CD4-positive, alpha-beta T cell (primary cell): ENCODE data around the gene TF. TPM values are rescaled to one million over a fixed set of nuclear protein-coding genes. Genes with fewer than 3 reads are reported as not detected.

ENCODE experiments used
- ATAC-seq: fragments of 200-7000 bp; cut with Tn5 transposase; one replicate; pipeline ENCODE4 v1.10.0; 2022; ENCODE audit warnings: mild to moderate bottlenecking; ENCODE audit not compliant: poor library complexity
- CTCF ChIA-PET: fragments of 350-600 bp; sonication (Branson Sonifier 250); formaldehyde crosslinking; loops from one replicate; lab custom pipeline; 2021; ENCODE audit warnings: antibody characterized with exemption, inconsistent platforms; lab: Charles Lee
- POLR2A ChIA-PET: fragments of 350-600 bp; sonication (Branson Sonifier 250); formaldehyde crosslinking; loops from one replicate; lab custom pipeline; 2021; ENCODE audit warnings: antibody characterized with exemption, inconsistent platforms; lab: Charles Lee
- DNase-seq, 14 experiments: peaks; one replicate each; pipeline ENCODE4 v3.0.0-alpha.2; 2013 to 2020; ENCODE audit warnings: mixed read lengths in 2 of 14
- H3K27ac ChIP-seq, 2 donors: one replicate each; pipeline versions ENCODE4 v1.5.1 to v1.7.0; 2013; ENCODE audit warnings: low read length in 2 of 2, low read depth in 1 of 2, mild to moderate bottlenecking in 1 of 2
- H3K27me3 ChIP-seq, 2 experiments: 1 replicate in 1 of 2; 2 replicates in 1 of 2; pipeline versions ENCODE4 v1.6.1 to v1.7.0; 2013; ENCODE audit warnings: low read length in 2 of 2, control low read depth in 1 of 2, mild to moderate bottlenecking in 1 of 2, moderate library complexity in 1 of 2; ENCODE audit not compliant: insufficient read depth in 2 of 2, control insufficient read depth in 1 of 2
- H3K36me3 ChIP-seq: one replicate; pipeline ENCODE4 v1.6.1; 2013; ENCODE audit warnings: low read length, control low read depth; ENCODE audit not compliant: insufficient read depth
- H3K4me1 ChIP-seq: one replicate; pipeline ENCODE4 v1.6.1; 2013; ENCODE audit warnings: low read length, control low read depth; ENCODE audit not compliant: insufficient read depth
- H3K4me3 ChIP-seq: one replicate; pipeline ENCODE4 v1.5.1; 2013; ENCODE audit warnings: mild to moderate bottlenecking, low read length, moderate library complexity
- H3K9me3 ChIP-seq, 2 experiments: 1 replicate in 1 of 2; 2 replicates in 1 of 2; pipeline versions ENCODE4 v1.6.1 to v1.7.0; 2013; ENCODE audit warnings: low read length in 2 of 2, mild to moderate bottlenecking in 2 of 2, control low read depth in 1 of 2, moderate library complexity in 1 of 2; ENCODE audit not compliant: control insufficient read depth in 1 of 2, insufficient read depth in 1 of 2
- H3K27ac Mint-ChIP-seq: one replicate; pipeline ENCODE4 v1.8.0; 2020; ENCODE audit warnings: mixed read lengths
- H3K27me3 Mint-ChIP-seq: one replicate; pipeline ENCODE4 v1.8.0; 2021; ENCODE audit warnings: mixed read lengths
- H3K36me3 Mint-ChIP-seq: one replicate; pipeline ENCODE4 v1.8.0; 2021; ENCODE audit warnings: low read depth, mixed read lengths
- H3K4me1 Mint-ChIP-seq: one replicate; pipeline ENCODE4 v1.8.0; 2021; ENCODE audit warnings: low read depth, mixed read lengths
- H3K4me3 Mint-ChIP-seq: one replicate; pipeline ENCODE4 v1.8.0; 2020; ENCODE audit warnings: mild to moderate bottlenecking, mixed read lengths
- H3K9me3 Mint-ChIP-seq: one replicate; pipeline ENCODE4 v1.8.0; 2020; ENCODE audit warnings: mixed read lengths
- intact Hi-C, 2 experiments: fragments of 100-400 bp; cut with DNase I in 1 of 2; cut with micrococcal nuclease in 1 of 2; formaldehyde crosslinking; loops; one replicate each; pipeline versions ENCODE4 v1.15.1 to v1.9.0; 2023 to 2025; cut with DNase I, micrococcal nuclease
- total RNA-seq, 174 experiments: library from RNA in 2 of 174; stranded (reverse) in 2 of 174; gene quantifications; one replicate each; pipeline ENCODE4 v1.2.3 and lab custom pipeline; 2021 to 2026
- TF ChIP-seq, protein P1 (sequence below): fragments of 200-600 bp; IDR thresholded peaks from one replicate; pipeline ENCODE4 v1.8.0; 2022; ENCODE audit warnings: antibody characterized with exemption, mild to moderate bottlenecking

TF gene
- total RNA-seq, 2 experiments from 2014 or later = 0.30 to 0.34 TPM

DNA sequence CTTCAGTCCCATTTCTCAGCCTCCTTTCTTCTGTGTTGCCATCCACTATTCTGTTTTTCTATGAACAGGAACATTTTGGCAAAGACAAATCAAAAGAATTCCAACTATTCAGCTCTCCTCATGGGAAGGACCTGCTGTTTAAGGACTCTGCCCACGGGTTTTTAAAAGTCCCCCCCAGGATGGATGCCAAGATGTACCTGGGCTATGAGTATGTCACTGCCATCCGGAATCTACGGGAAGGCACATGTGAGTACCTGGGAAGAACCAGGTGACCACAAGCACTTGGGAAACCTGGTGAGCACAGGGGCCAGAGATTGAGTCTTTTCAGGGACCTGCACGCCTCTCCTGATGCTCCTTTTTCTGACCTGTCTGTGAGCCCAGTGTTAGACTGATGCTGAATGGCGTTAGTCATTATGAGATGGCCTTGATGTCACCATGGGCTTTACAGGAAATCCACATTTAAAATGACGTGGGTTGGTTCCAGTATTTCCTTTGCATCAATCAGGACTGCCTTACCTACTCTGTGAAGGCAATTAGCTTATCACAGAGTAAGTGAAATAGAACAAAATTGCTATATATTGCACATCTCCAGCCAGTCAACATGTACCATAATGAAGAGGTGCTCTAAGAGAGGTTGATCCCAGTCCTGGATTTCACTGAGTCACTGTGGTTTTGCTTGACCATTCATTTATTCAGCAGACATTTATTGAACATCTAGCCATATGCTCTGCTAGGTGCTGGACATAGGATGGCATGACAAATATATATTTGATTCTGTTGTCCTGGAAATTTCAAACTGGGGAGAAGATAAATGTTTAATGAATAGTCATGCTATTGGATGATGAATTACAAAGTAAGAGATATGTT is 11.7 kb downstream of the TF start:
- Mint-ChIP-seq H3K27ac (no peak overlapping the region), H3K9me3 (no peaks in the 10 kb centered on the region), H3K36me3 (no peaks in the 10 kb centered on the region), H3K4me3 (no peak overlapping the region), H3K27me3 (peaks cover 15% of the 10 kb centered on the region), H3K4me1 (no peaks in the 10 kb centered on the region)
- no peaks in the 10 kb centered on the region for H3K36me3 ChIP-seq
- TF ChIP-seq, protein P1, sequence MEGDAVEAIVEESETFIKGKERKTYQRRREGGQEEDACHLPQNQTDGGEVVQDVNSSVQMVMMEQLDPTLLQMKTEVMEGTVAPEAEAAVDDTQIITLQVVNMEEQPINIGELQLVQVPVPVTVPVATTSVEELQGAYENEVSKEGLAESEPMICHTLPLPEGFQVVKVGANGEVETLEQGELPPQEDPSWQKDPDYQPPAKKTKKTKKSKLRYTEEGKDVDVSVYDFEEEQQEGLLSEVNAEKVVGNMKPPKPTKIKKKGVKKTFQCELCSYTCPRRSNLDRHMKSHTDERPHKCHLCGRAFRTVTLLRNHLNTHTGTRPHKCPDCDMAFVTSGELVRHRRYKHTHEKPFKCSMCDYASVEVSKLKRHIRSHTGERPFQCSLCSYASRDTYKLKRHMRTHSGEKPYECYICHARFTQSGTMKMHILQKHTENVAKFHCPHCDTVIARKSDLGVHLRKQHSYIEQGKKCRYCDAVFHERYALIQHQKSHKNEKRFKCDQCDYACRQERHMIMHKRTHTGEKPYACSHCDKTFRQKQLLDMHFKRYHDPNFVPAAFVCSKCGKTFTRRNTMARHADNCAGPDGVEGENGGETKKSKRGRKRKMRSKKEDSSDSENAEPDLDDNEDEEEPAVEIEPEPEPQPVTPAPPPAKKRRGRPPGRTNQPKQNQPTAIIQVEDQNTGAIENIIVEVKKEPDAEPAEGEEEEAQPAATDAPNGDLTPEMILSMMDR = no peak
- H3K4me1 ChIP-seq = no peaks in the 10 kb centered on the region
- intact Hi-C loops = loop anchor here in 1 of 2 experiments (10.0 kb wide), 1 partner anchor 117 kb away; no protein-coding TSS in a partner anchor
- DNase-seq (no peak), ATAC-seq (no peak)
- CTCF ChIA-PET = no interaction called here
- no peak overlapping the region for H3K4me3 ChIP-seq
- peaks cover 3% of the 10 kb centered on the region in 2 experiments for H3K27me3 ChIP-seq
- POLR2A ChIA-PET = no interaction called here
- H3K9me3 ChIP-seq = no peaks in the 10 kb centered on the region
- no peak overlapping the region for H3K27ac ChIP-seq

DNA sequence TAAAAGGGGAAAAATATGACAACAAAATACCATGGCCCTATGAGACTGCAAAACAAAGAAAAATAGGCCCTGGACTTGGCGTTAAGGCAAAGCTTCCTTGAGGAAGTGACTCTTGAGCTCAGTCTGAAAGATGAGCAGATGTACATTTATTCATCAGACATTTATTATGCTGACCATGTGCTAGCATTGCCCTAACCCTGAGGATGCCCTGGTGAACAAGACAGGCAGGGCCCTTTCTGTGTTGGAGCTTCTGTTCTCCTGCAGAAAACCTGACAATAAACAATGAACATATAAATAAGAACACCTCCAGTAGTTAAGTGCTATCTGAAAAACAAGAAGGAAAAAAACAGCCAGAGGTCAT is 12.4 kb downstream of the TF start:
- Histone ChIP-seq H3K9me3 (no peaks in the 10 kb centered on the region), H3K4me1 (no peaks in the 10 kb centered on the region), H3K4me3 (no peak overlapping the region), H3K27me3 (peaks cover 3% of the 10 kb centered on the region in 2 experiments), H3K36me3 (no peaks in the 10 kb centered on the region), H3K27ac (no peak overlapping the region)
- no peaks in the 10 kb centered on the region for H3K36me3 Mint-ChIP-seq
- DNase-seq (no peak), ATAC-seq (no peak)
- ChIA-PET CTCF (no interaction called here), POLR2A (no interaction called here)
- H3K27ac Mint-ChIP-seq = no peak overlapping the region
- intact Hi-C loops = loop anchor here in 1 of 2 experiments (10.0 kb wide), 1 partner anchor 116 kb away; no protein-coding TSS in a partner anchor
- peaks cover 15% of the 10 kb centered on the region for H3K27me3 Mint-ChIP-seq
- H3K9me3 Mint-ChIP-seq = no peaks in the 10 kb centered on the region
- H3K4me1 Mint-ChIP-seq = no peaks in the 10 kb centered on the region
- no peak overlapping the region for H3K4me3 Mint-ChIP-seq
- TF ChIP-seq, protein P1 = no peak

DNA sequence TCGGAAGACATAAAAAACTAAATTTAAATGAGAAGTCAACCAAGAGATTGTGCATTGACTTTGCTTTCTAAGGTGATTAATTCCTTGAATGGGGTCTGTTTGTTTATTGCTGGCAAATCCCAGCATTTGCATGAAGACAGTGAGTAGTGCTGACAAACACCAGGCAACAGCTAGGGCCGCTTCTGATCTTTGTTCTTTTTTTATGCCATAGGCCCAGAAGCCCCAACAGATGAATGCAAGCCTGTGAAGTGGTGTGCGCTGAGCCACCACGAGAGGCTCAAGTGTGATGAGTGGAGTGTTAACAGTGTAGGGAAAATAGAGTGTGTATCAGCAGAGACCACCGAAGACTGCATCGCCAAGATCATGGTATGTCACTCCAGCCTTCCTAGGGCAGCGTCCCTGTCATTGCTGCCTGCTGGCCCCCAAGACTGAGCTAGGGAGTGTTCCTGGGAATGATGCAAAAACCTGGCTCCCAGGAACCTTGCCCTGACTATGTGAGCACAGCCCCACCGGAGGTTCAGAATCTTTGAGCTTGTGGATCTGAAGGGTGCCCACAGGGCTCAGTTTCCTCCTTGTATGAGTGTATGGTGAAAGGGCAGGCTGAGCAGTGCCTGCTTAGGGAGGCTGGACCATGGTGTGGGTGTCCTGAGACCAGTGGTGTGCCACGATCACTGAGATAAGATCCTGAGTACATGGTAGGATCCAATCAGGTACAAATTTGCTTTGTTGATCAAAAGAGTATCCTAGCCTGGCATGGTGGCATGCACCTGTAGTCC is 13.0 kb downstream of the TF start:
- ChIA-PET POLR2A (no interaction called here), CTCF (interaction anchor here (0.8 kb wide), 1 partner anchor 8 kb away, joined by 3 read pairs; no protein-coding TSS in a partner anchor)
- H3K4me1 ChIP-seq = no peaks in the 10 kb centered on the region
- intact Hi-C loops = loop anchor here in 1 of 2 experiments (10.0 kb wide), 1 partner anchor 116 kb away; no protein-coding TSS in a partner anchor
- peaks cover 15% of the 10 kb centered on the region for H3K27me3 Mint-ChIP-seq
- no peak overlapping the region for H3K27ac ChIP-seq
- TF ChIP-seq, protein P1 = no peak
- DNase-seq (no peak), ATAC-seq (no peak)
- no peak overlapping the region for H3K4me3 Mint-ChIP-seq
- no peaks in the 10 kb centered on the region for H3K9me3 ChIP-seq
- H3K27ac Mint-ChIP-seq = no peak overlapping the region
- H3K4me1 Mint-ChIP-seq = no peaks in the 10 kb centered on the region
- no peaks in the 10 kb centered on the region for H3K9me3 Mint-ChIP-seq
- H3K36me3 ChIP-seq = no peaks in the 10 kb centered on the region
- no peaks in the 10 kb centered on the region for H3K36me3 Mint-ChIP-seq
- no peak overlapping the region for H3K4me3 ChIP-seq
- peaks cover 3% of the 10 kb centered on the region in 2 experiments for H3K27me3 ChIP-seq
